Muscle layer of colon (tissue), 2 donors: Measurements from ENCODE around the gene NCF1.
"Not testable (repeated sequence)": the region's sequence is repeated elsewhere in the genome, so short reads cannot be mapped to it uniquely, and the experiment has no call there.

Source experiments
- H3K27ac ChIP-seq: one replicate; pipeline ENCODE4 v1.7.0; 2013; ENCODE audit warnings: low read depth, mild to moderate bottlenecking, low read length, moderate library complexity
- H3K27me3 ChIP-seq, 2 donors: one replicate each; pipeline ENCODE4 v1.7.0; 2013; ENCODE audit warnings: low read length in 2 of 2, mild to moderate bottlenecking in 2 of 2; ENCODE audit not compliant: insufficient read depth in 2 of 2, control insufficient read depth in 1 of 2
- H3K36me3 ChIP-seq: one replicate; pipeline ENCODE4 v1.7.0; 2013; ENCODE audit warnings: mild to moderate bottlenecking, low read length; ENCODE audit not compliant: insufficient read depth
- H3K4me1 ChIP-seq: one replicate; pipeline ENCODE4 v1.7.0; 2013; ENCODE audit warnings: mild to moderate bottlenecking, low read length; ENCODE audit not compliant: insufficient read depth
- H3K4me3 ChIP-seq, 2 donors: one replicate each; pipeline ENCODE4 v1.7.0; 2013; ENCODE audit warnings: low read length in 2 of 2, low read depth in 1 of 2, mild to moderate bottlenecking in 1 of 2, moderate library complexity in 1 of 2
- H3K9ac ChIP-seq: one replicate; pipeline ENCODE4 v1.7.0; 2013; ENCODE audit warnings: low read length
- H3K9me3 ChIP-seq: one replicate; pipeline ENCODE4 v1.7.0; 2013; ENCODE audit warnings: mild to moderate bottlenecking, low read length
- donor health status: abdominal sarcoma.
- donor health status: Adenocarcinoma of cecum.

NCF1 gene

GRCh38 chr7:74773760-74774750 lies at the start of gene NCF1:
TSS of gene NCF1 (plus strand) at chr7:74774011. CDS start at chr7:74774032, 21 bp downstream.
- H3K4me3 ChIP-seq, H3K4me1 ChIP-seq, H3K27me3 ChIP-seq, H3K9ac ChIP-seq, H3K36me3 ChIP-seq, H3K27ac ChIP-seq, H3K9me3 ChIP-seq: not testable (repeated sequence)

- H3K27ac ChIP-seq = no peak overlapping the region
- H3K36me3 ChIP-seq = peaks cover 7% of the 10 kb centered on the region
- H3K27me3 ChIP-seq = no peaks in the 10 kb centered on the region
- H3K9ac ChIP-seq = no peak overlapping the region
- H3K4me3 ChIP-seq = no peak overlapping the region
- H3K9me3 ChIP-seq = no peaks in the 10 kb centered on the region
- H3K4me1 ChIP-seq = no peaks in the 10 kb centered on the region
Measured at GRCh38 chr7:74725840-74726239, 48.0 kb upstream of the NCF1 start.

- Histone ChIP-seq H3K4me1 (no peaks in the 10 kb centered on the region), H3K27ac (no peak overlapping the region), H3K27me3 (no peaks in the 10 kb centered on the region), H3K9ac (no peak overlapping the region), H3K36me3 (peaks cover 7% of the 10 kb centered on the region), H3K9me3 (no peaks in the 10 kb centered on the region), H3K4me3 (no peak overlapping the region)
Measured at GRCh38 chr7:74726309-74727101, 47.3 kb upstream of the NCF1 start.

GRCh38 chr7:74728686-74729085 lies 45.1 kb upstream of the NCF1 start:
- H3K9me3 ChIP-seq, H3K4me3 ChIP-seq, H3K27me3 ChIP-seq, H3K9ac ChIP-seq, H3K36me3 ChIP-seq, H3K27ac ChIP-seq, H3K4me1 ChIP-seq: not testable (repeated sequence)

GRCh38 chr7:74730186-74730585 lies 43.6 kb upstream of the NCF1 start:
- H3K9me3 ChIP-seq, H3K27me3 ChIP-seq, H3K9ac ChIP-seq, H3K27ac ChIP-seq, H3K4me1 ChIP-seq, H3K4me3 ChIP-seq, H3K36me3 ChIP-seq: not testable (repeated sequence)

- not testable (repeated sequence) for H3K4me1 ChIP-seq, H3K36me3 ChIP-seq, H3K4me3 ChIP-seq, H3K27ac ChIP-seq, H3K9ac ChIP-seq, H3K27me3 ChIP-seq, H3K9me3 ChIP-seq
Measured at GRCh38 chr7:74739974-74740703, 33.7 kb upstream of the NCF1 start.

GRCh38 chr7:74743936-74744557 lies 29.8 kb upstream of the NCF1 start:
- not testable (repeated sequence) for H3K4me3 ChIP-seq, H3K27ac ChIP-seq, H3K27me3 ChIP-seq, H3K36me3 ChIP-seq, H3K4me1 ChIP-seq, H3K9ac ChIP-seq, H3K9me3 ChIP-seq

- not testable (repeated sequence) for H3K4me1 ChIP-seq, H3K4me3 ChIP-seq, H3K9ac ChIP-seq, H3K36me3 ChIP-seq, H3K9me3 ChIP-seq, H3K27ac ChIP-seq, H3K27me3 ChIP-seq
Measured at GRCh38 chr7:74753921-74754482, 19.8 kb upstream of the NCF1 start.

- not testable (repeated sequence) for H3K4me3 ChIP-seq, H3K4me1 ChIP-seq, H3K27ac ChIP-seq, H3K36me3 ChIP-seq, H3K27me3 ChIP-seq, H3K9ac ChIP-seq, H3K9me3 ChIP-seq
Measured at GRCh38 chr7:74756673-74757072, 17.1 kb upstream of the NCF1 start.

- H3K36me3 ChIP-seq, H3K27me3 ChIP-seq, H3K9ac ChIP-seq, H3K27ac ChIP-seq, H3K9me3 ChIP-seq, H3K4me1 ChIP-seq, H3K4me3 ChIP-seq: not testable (repeated sequence)
Measured at GRCh38 chr7:74758268-74758667, 15.5 kb upstream of the NCF1 start.

GRCh38 chr7:74758982-74759381 lies 14.8 kb upstream of the NCF1 start:
- not testable (repeated sequence) for H3K27me3 ChIP-seq, H3K27ac ChIP-seq, H3K4me1 ChIP-seq, H3K4me3 ChIP-seq, H3K36me3 ChIP-seq, H3K9me3 ChIP-seq, H3K9ac ChIP-seq
